Tibial artery (tissue), 4 donors: ENCODE data around the gene CR1.
"Not testable (repeated sequence)": the region's sequence is repeated elsewhere in the genome, so short reads cannot be mapped to it uniquely, and the experiment has no call there.

ENCODE experiments used
- DNase-seq, 2 donors: peaks; one replicate each; pipeline ENCODE4 v3.0.0-alpha.2; 2019
- H3K27ac ChIP-seq, 2 donors: fragments of 200-600 bp; sonication (generic) in 1 of 2; 1 replicate in 1 of 2; 2 replicates in 1 of 2; pipeline ENCODE4 v1.5.1; 2018 to 2019; ENCODE audit warnings: mild to moderate bottlenecking in 1 of 2
- H3K27me3 ChIP-seq, 2 donors: fragments of 200-600 bp; sonication (generic) in 1 of 2; one replicate each; pipeline versions ENCODE4 v1.5.1 to v1.6.0; 2016 to 2019
- H3K36me3 ChIP-seq, 3 donors: fragments of 200-600 bp; sonication (generic) in 2 of 3; one replicate each; pipeline ENCODE4 v1.5.1; 2016 to 2019; ENCODE audit warnings: mild to moderate bottlenecking in 2 of 3
- H3K4me1 ChIP-seq, 4 donors: fragments of 200-600 bp; sonication (generic) in 2 of 4; 1 replicate in 3 of 4; 2 replicates in 1 of 4; pipeline ENCODE4 v1.5.1; 2016 to 2019
- H3K4me3 ChIP-seq, 2 donors: fragments of 200-600 bp; sonication (generic) in 1 of 2; 1 replicate in 1 of 2; 2 replicates in 1 of 2; pipeline ENCODE4 v1.5.1; 2018 to 2019; ENCODE audit warnings: mild to moderate bottlenecking in 2 of 2
- H3K9me3 ChIP-seq, 3 donors: fragments of 200-600 bp; sonication (generic) in 1 of 3; one replicate each; pipeline ENCODE4 v1.5.1; 2016 to 2019
- CTCF ChIP-seq, 2 experiments: fragments of 200-600 bp in 1 of 2; fragments of 450-650 bp in 1 of 2; IDR thresholded peaks; one replicate each; pipeline ENCODE4 v1.5.1; 2017 to 2019; ENCODE audit warnings: antibody characterized with exemption in 2 of 2, mild to moderate bottlenecking in 1 of 2, moderate library complexity in 1 of 2
- intact Hi-C: fragments of 100-400 bp; cut with DNase I; formaldehyde crosslinking; loops from one replicate; pipeline ENCODE4 v1.15.0; 2023; ENCODE audit warnings: low total_unique reads

The CR1 gene

GRCh38 chr1:207673399-207673798, 177.4 kb downstream of the CR1 start:
- H3K27me3 ChIP-seq, result peaks cover 0 to 18% of the 10 kb centered on the region in 2 donors
- H3K4me1 ChIP-seq, result peaks cover 0 to 8% (median 4%) of the 10 kb centered on the region in 4 donors
- H3K27ac ChIP-seq, result no peak overlapping the region
- intact Hi-C loops, result no loop called here
- DNase-seq, result no peak
- no peaks in the 10 kb centered on the region for H3K9me3 ChIP-seq
- TF ChIP-seq CTCF (IDR thresholded peaks at IDR 0.05), result no peak
- H3K36me3 ChIP-seq, result no peaks in the 10 kb centered on the region
- no peak overlapping the region for H3K4me3 ChIP-seq

GRCh38 chr1:207676153-207676552, 180.2 kb downstream of the CR1 start:
- intact Hi-C loops, result no loop called here

GRCh38 chr1:207680590-207681388, 184.8 kb downstream of the CR1 start:
- H3K36me3 ChIP-seq, H3K4me3 ChIP-seq, H3K27ac ChIP-seq, H3K4me1 ChIP-seq, DNase-seq, intact Hi-C loops, H3K9me3 ChIP-seq, H3K27me3 ChIP-seq: not testable (repeated sequence)

More at GRCh38 chr1:207676153-207676552, 180.2 kb downstream of the CR1 start:
- Histone ChIP-seq H3K4me1 (no peaks in the 10 kb centered on the region), H3K27me3 (no peaks in the 10 kb centered on the region), H3K4me3 (no peak overlapping the region), H3K27ac (no peak overlapping the region), H3K36me3 (no peaks in the 10 kb centered on the region), H3K9me3 (no peaks in the 10 kb centered on the region)
- no peak for TF ChIP-seq CTCF (IDR thresholded peaks at IDR 0.05)
- DNase-seq, result no peak

GRCh38 chr1:207682872-207683434, 187.0 kb downstream of the CR1 start:
- intact Hi-C loops, H3K36me3 ChIP-seq: not testable (repeated sequence)

GRCh38 chr1:207690551-207690950, 194.6 kb downstream of the CR1 start:
- H3K27me3 ChIP-seq, intact Hi-C loops, H3K9me3 ChIP-seq, H3K4me3 ChIP-seq, H3K4me1 ChIP-seq, H3K36me3 ChIP-seq, DNase-seq, H3K27ac ChIP-seq: not testable (repeated sequence)

More at GRCh38 chr1:207682872-207683434, 187.0 kb downstream of the CR1 start:
- H3K9me3 ChIP-seq, H3K27ac ChIP-seq, H3K27me3 ChIP-seq, DNase-seq, H3K4me1 ChIP-seq, H3K4me3 ChIP-seq: not testable (repeated sequence)

GRCh38 chr1:207691010-207691409, 195.1 kb downstream of the CR1 start:
- Histone ChIP-seq H3K27ac (no peak overlapping the region), H3K36me3 (no peaks in the 10 kb centered on the region), H3K4me1 (no peaks in the 10 kb centered on the region), H3K27me3 (peaks cover 0 to 4% of the 10 kb centered on the region in 2 donors), H3K9me3 (no peaks in the 10 kb centered on the region), H3K4me3 (no peak overlapping the region)
- DNase-seq, result no peak
- intact Hi-C loops, result no loop called here
- TF ChIP-seq CTCF (IDR thresholded peaks at IDR 0.05), result no peak
